NCI-H748 (cell line): Measurements from ENCODE around the gene E4F1.
A peak's percentile ranks its signal among the peaks of the same experiment; 100 is the strongest.
"Not testable (repeated sequence)": the region's sequence is repeated elsewhere in the genome, so short reads cannot be mapped to it uniquely, and the experiment has no call there.

Source experiments
- DNase-seq: peaks from one replicate; lab custom pipeline; 2025; ENCODE audit not compliant: unreplicated experiment; lab: John Stamatoyannopoulos, UW

Gene E4F1

GRCh38 chr16:2188395-2188794 is 35.0 kb upstream of the E4F1 start:
- no peak for DNase-seq

- no peak for DNase-seq
Measured at GRCh38 chr16:2189252-2189893, 34.0 kb upstream of the E4F1 start.

GRCh38 chr16:2190002-2190658 is 33.3 kb upstream of the E4F1 start:
- DNase-seq = no peak

DNA sequence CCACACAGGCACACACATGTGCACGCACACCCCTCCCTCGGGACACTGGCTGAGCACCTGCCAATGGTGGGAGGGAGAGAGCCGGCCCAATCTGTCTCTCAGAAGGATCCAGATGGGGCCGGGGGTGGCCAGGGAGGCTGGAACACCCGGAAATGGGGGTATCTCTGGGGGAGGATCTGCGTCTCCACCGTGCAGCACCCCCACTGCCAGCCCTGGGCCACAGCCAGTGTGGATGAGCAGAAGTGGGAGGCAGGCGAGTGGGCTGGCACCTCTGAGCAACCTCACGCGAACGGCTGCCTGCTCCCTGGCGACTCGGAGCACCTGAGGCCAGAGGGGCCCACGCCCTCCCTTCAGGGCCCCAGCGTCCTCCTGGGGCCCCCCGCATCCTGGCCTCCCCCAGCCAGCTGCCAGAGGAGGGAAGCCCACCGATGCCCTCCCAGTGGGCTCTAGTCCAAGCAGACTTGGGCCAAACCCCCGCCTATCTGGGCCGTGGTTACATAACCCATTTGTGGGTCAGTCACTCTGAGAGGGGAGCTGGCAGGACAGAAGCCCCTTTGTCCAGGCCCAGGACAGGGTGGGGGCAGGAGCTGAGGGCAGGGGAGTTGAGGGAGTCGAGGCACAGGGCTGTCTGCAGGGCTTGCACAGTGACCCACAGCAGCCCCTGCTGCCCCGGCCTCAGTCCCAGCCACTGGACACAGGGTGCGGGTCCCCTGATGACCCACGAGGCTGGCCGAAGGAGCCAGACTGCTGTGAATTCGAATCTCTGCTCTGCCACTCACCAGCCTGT is 32.5 kb upstream of the E4F1 start:
- DNase-seq = no peak

DNA sequence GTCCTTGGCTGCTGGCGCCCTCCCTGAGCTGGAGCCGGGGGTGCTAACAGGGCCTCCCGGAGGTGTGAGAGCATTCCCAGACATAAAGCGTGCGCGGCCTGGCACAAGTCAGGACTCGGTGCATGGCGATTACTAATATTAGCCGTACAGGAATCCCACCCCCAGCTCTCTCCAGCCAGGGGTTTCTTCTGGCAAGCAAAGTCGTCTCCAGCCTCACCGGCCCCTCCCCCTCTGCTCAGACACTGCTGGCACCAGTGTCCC is 32.0 kb upstream of the E4F1 start:
- no peak for DNase-seq

GRCh38 chr16:2194166-2194834 is 29.1 kb upstream of the E4F1 start:
- peak; percentile 39 for DNase-seq

DNA sequence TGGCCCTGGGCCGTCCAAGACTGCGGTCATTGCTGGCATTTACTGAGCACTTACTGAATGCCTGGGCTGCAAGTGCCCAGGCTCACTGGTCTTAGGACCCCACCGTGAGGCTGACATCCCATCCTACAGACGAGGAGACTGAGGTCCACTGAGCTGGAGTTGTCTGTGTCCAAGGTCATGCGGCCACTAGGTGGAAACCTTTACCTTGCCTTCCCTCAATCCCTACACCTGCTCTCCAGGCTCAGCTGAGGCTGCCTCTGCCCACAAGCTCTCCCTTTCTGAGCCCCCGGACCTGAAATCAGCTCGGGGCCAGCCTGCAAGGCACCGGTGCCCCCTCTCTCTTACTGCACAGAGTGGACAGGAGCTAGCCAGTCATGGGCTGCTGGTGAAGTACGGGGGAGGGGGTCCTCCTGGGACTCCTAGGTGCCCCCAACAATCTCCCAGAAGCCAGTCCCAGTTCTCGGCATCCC is 28.5 kb upstream of the E4F1 start:
- peak; percentile 77 for DNase-seq

GRCh38 chr16:2195322-2196161 is 27.8 kb upstream of the E4F1 start:
- DNase-seq = peak; percentile 20

GRCh38 chr16:2196162-2196980 is 27.0 kb upstream of the E4F1 start, which contains the start of gene CASKIN1:
TSS of gene CASKIN1 (minus strand) at chr16:2196605. CDS start at chr16:2196432, 173 bp downstream.
- DNase-seq = peak; percentile 54

DNA sequence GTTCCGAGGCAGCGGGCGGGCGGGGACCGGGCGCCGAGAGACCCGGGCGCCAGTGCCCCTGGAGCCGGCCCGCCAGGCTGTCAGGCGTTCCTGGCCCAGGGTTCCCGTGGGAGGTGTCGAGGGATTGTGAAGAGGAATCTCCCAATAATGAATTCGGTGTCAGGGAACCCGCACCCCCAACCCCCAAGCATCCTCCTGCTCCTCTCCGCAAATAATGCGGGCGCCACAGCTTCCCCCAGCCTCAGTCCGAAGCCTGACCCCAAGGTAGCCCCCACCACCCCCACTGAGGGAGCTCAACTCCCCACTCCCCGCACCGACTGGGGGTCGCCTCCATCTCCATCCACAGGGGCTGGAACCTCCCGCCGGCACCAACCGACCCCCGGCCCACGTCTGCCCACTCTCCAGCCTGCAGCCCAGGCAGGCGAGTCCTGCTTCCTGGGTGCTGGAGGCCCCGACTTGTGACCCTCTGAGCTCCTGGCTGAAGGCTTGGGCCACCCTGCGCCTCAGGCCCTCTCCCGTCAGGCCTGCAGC is 26.3 kb upstream of the E4F1 start:
- DNase-seq = no peak

GRCh38 chr16:2197765-2198164 is 25.6 kb upstream of the E4F1 start:
- no peak for DNase-seq

DNA sequence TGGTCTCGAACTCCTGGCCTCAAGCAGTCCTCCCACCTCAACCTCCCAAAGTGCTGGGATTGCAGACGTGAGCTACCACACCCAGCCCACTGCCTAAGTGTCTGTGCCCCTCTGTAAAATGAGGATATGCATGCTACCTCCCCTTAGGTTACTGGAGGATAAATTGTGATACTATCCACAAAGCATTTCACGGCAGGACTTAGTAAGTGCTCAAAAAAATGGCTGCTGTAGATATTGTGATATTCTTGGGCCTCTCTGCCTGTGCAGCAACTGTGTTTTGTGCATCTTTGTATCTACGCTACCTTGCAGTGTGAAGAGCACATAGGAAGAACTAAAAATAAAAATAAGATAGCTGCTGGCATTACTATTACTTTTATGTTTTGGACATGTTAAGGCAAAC is 25.1 kb upstream of the E4F1 start:
- no peak for DNase-seq

- no peak for DNase-seq
Measured at GRCh38 chr16:2199095-2199494, 24.3 kb upstream of the E4F1 start.

DNA sequence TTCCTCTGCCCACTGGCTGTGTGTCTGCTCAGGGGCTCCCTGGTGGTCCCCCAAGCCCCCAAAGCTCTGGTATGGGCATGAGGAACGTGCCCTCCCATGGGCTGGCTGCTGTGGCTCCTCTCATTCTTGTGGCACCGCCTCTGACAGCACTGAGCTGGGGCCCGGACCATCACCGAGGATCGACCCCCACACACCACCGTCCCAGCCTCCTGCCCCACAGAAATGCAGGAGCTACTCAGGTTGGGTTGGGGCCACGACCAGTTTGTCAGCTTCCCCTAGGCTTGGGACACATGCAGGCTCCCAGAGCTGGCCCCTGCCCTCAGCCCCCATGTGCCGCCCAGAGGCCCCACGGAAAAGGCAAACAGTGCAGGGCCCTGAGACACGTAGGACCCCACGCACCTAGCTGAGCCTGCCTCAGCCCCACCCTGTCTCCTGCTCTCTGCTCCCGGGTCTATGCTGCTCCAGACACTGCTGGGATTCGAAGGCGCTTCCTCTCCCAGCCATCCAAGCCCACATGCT is 23.7 kb upstream of the E4F1 start:
- no peak for DNase-seq

- no peak for DNase-seq
Measured at GRCh38 chr16:2200313-2200712, 23.1 kb upstream of the E4F1 start.

DNA sequence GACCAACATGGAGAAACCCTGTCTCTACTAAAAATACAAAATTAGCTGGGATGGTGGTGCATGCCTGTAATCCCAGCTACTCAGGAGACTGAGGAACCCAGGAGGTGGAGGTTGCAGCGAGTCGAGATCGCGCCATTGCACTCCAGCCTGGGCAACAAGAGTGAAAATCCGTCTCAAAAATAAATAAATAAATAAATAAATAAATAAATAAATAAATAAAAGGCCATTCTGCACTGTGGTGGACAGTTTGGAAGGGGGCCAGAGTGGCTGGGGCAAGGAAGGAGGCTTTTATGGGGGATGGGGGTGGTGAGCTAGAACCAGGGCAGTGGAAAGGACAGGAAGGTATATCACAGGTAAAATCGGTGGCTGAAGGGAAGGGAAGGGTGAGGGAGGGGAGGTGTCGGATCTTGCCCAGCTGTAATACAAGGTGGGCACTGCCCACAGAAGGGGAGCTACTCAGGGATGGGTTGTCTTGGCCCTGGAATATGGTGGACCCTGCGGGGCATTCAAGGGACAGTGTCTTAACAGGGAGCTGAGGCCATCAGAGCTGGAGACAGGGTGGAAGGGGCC is 20.2 kb upstream of the E4F1 start:
- DNase-seq = not testable (repeated sequence)

- DNase-seq = no peak
Measured at GRCh38 chr16:2204416-2205103, 18.8 kb upstream of the E4F1 start.
